HG02870 (cell line): Measurements from ENCODE around the gene TMEM131.

ENCODE experiments used
- ATAC-seq: cut with Tn5 transposase; IDR thresholded peaks from one replicate; pipeline ENCODE4 v1.9.1; 2021; ENCODE audit warnings: mild to moderate bottlenecking, moderate library complexity; ENCODE audit not compliant: unreplicated experiment

Gene TMEM131

DNA sequence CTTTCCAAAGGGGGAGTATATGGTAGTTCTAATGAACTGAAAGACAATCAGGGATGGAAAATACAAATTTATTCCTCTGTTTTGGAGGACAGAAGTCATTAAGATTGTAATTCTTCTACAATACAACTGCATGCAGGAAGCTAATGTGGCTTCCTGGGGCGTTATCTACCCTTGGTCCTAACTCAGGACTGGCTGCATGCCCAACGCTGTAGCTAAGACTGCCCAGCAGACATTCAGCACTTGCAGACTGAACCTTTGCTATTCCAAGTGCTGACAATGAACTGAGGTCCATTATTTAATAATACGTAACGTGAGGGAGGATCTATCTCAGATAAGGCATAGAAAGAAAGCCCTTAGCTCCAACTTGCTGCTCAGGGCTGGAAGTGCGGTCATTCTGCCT lies 229.2 kb downstream of the TMEM131 start:
- ATAC-seq: no peak

DNA sequence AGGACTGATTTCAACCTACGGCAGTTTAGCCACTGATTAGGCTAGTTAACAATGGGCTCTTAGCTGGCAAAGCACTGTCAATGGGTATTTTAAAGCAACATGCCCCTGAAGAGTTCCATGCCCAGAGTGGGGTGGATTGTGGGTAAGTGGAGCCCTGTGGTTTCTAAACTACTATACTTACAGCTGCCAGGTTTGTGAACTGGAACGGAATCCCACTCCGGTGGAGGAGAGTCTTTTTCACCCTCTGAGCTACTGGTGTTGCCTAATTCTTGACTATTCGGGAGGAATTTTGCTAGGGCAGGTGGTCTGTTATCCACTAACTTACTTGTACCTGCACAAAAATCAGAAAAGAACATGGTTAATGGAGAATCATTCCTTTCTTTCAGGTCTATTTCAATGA lies 229.8 kb downstream of the TMEM131 start:
- no peak for ATAC-seq

- no peak for ATAC-seq
Measured at GRCh38 chr2:97764559-97765263, 231.0 kb downstream of the TMEM131 start.

DNA sequence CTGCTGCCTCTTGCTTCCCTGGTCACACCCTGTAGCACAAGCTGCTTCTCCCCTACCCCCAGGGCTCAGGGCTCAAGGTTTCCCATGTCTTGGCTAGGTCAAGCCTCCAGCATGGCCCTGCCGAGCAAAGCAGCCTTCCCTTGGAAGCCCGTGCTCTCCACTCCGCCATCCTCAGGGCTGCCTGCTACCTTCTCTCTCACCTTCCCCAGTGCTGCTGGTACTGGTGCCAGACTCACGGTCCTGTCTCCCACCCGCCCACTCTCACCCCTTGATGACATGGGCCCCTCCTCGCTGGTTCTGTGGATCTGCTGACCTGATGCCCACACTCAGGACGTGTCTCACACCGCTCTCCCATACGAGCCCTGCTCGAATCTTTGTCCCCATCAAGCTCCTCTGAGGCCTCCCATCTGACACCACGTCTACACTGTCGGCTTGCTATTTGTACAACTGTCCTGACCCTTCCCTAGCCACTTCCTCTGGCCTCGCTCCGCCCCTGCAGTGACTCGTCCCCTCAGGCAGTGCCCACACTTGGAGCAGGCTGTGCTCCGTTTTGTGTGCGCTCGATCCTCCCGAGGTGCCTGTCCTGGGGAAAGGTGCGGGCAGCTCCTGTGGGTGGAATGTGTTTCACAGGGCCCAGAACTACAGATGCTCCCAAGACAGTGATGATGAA lies 232.4 kb downstream of the TMEM131 start:
- no peak for ATAC-seq

DNA sequence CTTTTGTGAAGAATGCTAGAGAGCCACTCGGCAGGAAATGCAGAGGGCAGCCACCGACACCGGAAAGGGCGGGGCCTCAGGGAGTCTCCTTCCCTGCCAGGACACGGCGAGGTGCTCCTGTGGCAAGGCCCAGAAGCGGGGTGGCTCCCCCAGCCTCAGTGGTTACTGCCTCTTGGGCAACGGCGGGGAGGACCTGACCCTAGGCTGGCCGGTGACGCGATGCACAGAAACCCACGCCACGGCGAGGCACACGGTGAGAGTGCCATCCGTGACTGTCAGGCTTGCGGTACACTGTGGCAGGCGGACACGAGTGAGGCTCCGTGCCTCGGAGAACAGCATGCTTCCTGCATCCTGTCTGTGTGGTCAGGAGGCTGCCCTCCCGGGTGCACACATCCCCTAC lies 234.6 kb downstream of the TMEM131 start:
- ATAC-seq: no peak

- ATAC-seq: no peak
Measured at GRCh38 chr2:97760480-97761049, 235.2 kb downstream of the TMEM131 start.

DNA sequence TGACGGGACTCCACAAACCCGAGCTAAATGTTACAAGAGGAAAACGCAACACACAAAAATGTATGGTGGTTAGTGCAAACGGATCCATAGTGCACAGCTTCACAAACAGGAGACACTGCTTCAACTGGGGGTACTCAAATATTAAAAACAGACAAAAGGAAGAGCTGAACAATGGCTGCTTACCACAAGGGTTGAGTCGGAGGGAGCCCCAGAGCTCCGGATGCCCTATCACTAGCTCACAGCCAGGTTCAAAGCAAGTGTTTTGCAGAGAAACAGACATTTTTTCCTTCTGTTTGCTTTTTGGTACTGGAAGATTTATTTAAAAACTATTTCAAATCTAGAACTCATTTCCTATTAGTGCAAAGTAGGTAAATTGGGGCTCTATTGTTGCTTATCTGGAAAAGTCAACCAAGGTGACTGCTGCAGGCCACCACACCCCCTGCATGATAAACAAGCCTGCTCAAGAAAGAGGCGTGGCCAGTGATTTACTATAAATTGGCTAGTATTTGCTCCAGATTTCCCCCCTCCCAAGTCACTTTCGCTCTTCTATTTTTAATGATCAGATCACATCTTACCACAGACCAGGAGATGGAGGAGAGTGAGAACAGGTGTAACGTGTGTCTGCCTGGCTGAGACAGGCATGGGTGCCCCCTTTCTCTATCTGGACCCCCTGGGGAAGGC lies 235.9 kb downstream of the TMEM131 start:
- ATAC-seq: no peak

DNA sequence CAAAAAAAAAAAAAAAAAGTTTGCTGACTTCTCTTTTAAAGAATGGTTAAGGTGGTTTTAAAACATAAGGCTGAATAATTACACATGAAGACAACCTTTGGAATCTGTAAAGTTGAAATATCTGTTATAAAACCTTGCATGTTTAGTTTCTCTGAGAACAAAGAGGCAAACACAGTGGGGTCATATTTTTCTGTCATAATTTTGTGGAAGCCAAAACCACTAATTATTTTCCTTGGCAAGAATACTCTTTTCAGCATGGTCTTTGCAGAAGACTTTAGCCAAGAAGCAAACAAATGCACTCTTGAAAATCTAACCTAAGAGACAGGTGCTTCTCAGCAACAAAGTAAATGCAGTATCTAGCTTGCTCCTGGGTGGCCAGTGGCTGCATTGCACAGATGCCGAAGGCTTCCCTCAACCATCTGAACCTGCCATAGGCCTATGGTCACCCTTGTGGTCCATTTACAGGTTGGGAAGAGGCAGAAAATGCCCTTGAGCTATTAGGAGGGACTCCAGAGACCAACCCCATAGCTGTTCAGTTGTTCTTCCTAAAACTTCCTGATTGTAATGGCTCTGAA lies 237.5 kb downstream of the TMEM131 start:
- ATAC-seq: no peak

DNA sequence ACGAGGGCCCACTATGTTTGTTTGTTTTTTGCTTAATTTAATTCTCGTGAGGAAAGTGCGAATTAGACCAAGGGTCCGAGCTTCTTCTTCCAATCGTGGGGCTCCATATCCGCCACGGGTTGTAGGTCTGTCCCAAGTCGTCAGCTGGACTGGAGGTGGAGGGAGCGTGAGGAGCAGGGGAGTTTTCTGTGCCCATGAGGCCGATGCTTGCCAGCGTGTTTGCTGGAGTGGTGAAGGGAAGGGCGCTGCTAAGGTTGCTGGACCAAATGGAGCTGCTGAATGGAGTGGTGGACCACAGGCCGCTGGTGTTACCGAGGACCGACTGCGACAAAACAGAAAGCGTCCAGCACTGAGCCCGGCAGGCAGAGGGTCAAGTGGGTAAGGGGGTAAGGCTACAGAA lies 238.7 kb downstream of the TMEM131 start:
- no peak for ATAC-seq

DNA sequence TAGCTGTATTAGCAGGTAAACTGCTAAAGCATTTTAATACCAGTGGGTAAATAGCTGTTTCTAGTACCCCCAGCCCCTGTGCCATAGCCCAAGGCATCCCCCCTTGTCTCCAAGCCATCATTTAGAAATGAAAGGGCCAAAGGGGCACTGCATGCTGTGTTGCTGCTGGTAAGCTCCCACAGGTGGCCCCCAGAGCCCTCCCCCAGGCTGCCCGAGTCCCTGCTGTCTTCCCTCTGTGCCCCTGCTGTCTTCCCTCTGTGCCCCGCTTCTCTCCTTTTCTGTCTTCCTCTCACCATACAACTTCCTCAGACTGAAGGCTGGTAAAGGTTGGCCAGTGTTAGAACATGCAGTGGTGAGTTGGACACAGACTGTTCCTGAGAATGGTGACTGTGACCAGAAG lies 240.3 kb downstream of the TMEM131 start:
- ATAC-seq: no peak

DNA sequence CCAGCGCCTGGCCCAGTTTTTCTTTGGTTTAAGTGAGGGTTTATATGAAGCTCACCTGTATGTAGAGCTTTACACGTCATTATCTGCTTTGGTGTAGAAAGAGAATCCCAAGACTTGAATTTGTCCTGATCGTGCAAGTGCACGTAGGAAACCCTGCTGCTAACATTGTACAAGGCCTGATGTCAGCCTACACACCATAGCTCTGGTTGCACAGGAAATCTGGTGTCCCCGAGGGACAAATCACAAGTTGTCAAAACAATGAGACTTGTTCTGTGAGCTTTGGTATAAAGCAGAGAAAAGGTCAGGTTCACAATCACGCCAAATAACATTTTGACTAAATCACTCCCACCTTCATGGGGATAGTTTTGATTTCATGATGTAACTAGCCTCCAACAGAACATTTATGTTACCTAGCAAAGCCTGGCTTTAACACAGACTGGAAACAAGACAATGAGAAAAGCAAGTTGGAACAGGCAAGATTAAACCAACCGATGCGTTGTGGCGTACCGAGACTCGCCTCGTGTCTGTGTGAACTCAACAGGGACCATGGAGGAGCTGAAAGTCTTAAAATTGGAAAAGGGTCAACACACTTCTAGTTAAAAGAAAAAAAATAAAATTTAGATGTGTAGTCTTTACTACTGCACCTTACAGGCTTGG lies 240.9 kb downstream of the TMEM131 start:
- no peak for ATAC-seq

GRCh38 chr2:97752342-97753334 lies 243.1 kb downstream of the TMEM131 start:
- ATAC-seq: no peak

DNA sequence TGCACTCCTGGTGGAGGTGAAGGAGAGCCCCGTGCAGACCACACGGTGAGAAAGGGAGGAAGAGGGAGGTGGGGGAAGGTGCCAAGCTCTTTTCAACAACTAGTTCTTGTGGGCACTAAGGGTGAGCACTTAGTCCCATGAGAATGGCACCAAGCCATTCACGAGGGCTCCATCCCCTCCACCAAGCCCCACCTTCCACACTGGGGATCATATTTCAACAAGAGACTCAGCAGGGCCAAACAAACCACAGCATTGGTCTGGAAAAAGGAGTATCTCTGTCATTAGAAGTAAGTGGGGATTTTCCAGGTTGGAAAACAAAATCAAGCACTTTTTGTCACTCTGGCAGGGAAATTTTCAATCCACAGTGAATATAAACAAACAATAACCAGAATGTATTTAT lies 244.0 kb downstream of the TMEM131 start:
- ATAC-seq: no peak

GRCh38 chr2:97750017-97750416 lies 245.7 kb downstream of the TMEM131 start:
- ATAC-seq: no peak

GRCh38 chr2:97749581-97749980 lies 246.2 kb downstream of the TMEM131 start:
- ATAC-seq: no peak

- ATAC-seq: no peak
Measured at GRCh38 chr2:97747716-97748115, 248.0 kb downstream of the TMEM131 start.

GRCh38 chr2:97747285-97747684 lies 248.5 kb downstream of the TMEM131 start:
- no peak for ATAC-seq

DNA sequence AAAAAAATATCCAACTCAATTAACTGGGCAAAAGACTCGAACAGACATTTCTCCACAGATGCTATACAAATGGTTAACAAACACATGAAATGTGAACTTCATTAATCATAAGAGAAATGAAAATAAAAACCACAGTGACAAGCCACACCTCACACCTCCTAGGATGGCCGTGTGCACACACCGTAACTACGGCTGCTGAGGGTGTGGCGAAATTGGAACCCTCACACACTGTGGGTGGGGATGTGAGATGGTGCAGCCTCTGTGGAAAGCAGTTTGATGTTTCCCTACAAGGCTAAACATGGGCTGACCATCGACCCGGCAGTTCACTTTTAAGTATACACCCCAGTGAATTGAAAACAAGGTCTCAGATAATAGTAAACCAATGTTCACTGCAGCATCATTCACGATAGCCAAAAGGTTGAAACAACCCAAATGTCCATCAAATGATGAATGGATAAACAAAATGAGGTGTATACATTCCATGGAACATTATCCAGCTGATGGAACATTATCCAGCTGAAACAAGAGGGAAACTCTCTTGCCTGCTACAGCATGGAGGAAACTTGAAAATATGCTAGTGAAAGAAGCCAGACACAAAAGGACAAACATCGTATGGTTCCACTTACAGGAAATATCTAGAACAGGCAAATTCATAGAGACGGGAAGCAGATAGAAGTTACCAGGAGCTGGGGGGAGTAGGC lies 250.1 kb downstream of the TMEM131 start:
- ATAC-seq: no peak

- ATAC-seq: no peak
Measured at GRCh38 chr2:97743913-97744312, 251.8 kb downstream of the TMEM131 start.
